ENCODE measurements around the gene PRND.
A peak's percentile ranks its signal among the peaks of the same experiment; 100 is the strongest.
"Not testable (repeated sequence)": the region's sequence is repeated elsewhere in the genome, so short reads cannot be mapped to it uniquely, and the experiment has no call there.

The PRND gene

DNA sequence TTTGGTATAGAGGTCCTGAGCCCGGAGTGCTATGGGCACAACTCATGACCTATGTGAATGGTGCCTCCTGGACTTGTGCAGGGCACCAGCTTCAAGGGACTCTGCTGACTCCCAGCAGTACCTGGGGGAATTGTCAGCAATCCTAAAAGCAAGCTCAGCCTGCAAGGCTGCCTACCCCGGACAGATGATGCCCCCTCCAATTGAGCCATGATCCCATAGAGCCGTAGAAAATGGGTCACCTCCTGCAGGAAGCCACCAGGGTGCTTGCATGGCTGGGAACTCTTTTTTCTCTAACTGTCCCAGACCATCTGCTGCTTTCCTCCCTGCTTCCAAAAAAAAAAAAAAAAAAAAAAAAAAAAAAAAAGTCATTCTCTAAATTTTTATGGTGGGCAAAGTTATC, 12.9 kb upstream of the PRND start:
- no peak for DNase-seq (ENCODE audit: low read depth)

DNA sequence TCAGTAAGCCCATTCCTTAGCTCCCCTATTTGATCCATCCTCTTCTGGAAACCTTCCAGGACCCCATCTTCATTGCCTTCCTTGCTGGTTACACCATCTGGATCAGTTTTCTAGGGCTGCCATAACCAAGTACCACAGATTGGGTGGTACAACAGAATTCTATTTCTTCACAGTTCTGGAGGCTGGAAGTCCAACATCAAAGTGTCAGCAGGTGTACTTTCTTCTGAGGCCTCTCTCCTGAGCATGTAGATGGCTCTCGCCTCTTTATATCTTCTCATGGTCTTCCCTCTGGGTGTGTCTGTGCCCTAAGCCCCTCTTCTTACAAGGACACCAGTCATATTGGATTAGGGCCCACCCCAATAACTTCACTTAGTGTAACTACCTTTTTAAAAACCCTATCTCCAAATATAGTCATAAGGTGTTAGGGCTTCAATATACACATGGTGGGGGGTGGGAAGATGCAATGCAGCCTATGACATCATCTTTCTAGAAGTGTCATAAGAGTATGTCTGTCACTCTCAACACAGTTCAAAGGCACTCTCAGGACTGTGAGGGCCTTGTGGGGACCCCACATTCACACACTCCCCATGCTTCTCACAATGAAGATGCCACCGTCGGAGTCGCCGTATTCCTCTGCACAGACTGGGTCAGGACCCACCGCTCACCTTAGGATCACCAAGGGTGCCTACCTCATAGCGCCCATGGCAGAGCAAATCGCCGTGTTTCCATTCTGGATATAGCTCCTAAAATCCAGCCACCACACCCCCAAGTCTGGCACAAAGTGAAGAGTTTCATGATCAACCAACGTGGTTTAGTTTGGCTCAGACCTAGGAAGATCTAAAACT, 12.2 kb upstream of the PRND start:
- no peak for DNase-seq (ENCODE audit: low read depth)

DNA sequence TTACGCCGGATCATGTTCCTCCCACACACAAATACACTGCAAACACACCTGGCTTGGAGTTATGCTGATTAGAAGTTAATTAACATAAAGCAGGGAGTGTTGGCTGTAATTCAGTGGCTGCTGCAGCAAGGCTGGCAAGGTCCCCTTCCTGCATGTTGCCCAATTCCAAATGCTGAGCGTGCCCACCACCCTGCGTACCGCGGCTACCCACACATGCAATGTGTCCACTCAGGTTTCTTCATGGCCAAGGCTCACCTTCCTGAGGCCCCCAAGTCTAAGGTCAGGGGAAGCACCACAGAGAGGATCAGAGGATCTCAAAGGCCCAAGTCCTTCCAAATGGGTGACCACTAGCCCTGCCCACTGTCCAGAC, 11.6 kb upstream of the PRND start:
- DNase-seq (ENCODE audit: low read depth), result no peak

DNA sequence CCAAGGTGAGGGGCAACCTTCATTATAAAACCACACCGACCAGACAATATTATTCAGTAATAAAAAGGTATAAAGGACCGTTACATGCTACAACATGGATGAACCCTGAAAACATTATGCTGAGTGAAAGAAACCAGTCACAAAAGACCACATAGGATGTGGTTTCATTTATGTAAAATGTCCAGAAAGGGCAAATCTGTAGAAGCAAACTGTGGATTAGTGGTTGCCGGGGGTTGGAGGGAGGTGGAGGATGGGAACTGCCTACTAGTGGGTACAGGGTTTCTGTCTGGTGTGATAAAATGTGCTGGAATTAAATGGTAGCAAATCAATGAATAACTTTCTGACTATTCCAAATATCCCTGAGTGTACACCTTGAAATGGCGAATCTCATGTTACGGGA, 10.2 kb upstream of the PRND start:
- no peak for DNase-seq (ENCODE audit: low read depth)

DNA sequence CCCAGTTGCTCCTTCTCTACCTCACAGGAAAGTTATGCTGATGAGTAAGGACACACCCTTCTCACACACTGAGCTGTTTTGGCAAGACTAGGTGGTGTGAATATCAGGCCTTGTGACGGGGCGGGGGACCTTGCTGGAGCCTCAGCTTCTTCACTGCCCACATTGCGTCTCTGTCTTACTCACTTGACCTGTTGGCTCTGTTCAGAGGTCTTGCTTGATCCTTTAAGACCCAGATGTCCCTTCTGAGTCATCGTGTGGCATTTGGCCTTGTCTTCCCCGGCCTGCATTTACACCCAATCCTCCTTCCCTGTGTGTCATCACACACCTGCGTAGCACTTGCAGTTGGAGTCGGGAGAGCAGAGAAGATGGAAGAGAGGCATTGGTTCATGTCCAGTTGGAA, 8.3 kb upstream of the PRND start:
- no peak for DNase-seq (ENCODE audit: low read depth)

DNA sequence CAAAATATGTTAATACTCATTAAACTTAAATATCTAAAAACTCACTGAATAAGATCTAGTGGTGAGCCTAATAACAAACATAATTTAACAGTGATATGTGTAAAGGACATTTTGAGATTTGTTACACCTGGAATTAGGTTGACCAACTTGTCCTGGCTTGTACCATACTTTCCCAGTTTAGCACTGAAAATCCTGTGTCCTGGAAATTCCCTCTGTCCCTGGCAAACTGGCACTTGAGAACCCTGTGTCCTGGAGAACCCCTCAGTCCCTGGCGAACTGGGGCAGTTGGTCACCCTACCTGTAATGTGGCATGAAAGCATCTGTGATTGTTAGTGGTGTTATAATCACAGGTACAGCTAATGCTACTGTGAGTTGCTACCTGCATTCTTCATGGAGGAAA, 6.9 kb upstream of the PRND start:
- no peak for DNase-seq (ENCODE audit: low read depth)

DNA sequence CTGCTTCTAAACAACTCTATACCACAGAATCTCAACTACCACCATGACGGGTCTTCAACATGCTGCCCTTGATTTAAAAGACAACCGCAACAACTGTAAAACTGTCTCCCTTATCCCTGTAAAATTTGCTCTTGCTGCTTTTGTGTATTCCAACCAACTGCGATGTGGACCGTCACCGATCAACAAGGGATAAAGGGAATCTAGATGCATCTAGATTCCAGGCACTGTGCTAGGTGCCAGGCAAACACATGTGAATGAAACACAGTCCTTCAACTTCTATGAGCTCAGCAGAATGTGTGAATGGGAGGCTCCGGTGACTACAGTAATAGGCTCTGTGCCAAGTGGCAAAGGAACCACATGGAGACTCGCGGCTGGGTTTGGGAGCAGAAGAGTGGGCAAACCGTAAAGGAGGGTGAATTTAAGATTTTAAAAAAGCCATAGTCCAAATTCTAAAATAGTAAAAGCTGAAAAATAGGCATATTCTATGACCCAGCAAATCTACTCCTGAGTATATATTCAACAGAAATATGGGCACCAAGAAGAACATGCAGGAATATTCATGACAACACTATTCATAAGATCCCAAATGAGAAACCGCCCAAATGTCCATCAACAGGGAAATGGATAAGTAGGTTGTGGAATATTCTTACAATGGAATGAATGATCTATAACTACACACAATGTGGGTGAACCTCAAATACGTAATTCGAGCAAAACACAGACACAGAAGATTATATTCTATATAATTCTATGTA, 3.7 kb upstream of the PRND start:
- no peak for DNase-seq (ENCODE audit: low read depth)

DNA sequence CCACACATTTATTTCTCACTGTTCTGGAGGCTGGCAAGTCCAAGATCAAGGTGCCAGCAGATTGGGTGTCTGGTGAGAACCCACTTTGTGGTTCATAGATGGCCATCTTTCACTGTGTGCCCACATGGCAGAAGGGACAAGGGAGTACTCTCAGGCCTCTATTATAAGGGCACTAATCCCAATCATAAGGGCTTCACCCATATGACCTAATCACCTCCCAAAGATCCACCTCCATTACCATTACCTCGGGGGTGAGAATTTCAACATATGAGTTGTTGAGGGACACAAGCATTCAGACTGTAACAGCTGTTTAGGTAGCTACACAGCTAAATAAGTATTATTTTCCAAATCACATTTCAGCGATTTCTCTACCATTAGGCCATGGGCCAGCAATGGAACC, 2.5 kb upstream of the PRND start:
- DNase-seq (ENCODE audit: low read depth), result no peak

DNA sequence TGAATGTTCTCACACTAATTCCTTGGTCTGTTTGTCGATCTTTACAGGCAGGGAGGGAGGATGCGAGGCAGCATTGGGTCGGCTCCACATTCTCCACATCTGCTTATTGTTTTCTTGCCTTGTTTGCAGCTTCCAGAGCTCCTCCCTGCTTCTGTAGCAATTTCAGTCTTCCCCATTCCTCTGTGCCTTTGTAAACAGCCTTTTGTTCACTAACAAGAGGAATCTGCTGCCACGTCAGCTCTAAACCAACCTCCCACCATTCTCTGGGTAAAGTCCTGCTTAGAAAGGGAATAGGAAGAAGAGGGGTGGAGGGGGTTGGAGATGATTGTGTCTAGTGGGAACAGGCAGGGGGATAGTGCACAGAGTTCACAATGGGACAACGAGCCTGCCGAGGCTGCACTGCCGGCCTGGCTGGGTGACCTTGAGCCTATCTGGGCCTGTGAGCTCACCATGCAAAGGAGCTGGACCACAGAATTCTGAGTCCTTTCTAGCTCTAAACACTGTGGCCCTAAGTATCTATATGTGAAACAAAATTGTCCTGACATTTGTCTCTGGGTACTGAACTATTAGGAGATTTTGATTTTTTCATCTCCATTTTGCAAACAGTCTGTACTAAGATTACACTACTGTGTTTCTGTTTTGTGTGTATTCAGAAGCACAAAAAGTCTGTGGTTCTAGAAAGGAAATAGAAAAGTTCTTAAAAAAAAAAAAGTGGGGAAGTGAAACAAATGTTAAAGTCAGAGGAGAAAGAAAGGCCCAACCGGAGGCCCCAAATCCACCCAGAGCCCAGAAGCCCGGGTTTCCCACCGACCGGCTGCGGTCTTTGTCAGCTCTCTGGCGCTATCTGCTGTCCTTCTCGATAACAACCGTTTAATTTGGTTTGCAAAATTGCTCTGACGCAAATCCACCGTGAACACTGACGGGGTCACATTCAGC, 1.4 kb upstream of the PRND start:
- DNase-seq (ENCODE audit: low read depth), result peak; percentile 62

DNA sequence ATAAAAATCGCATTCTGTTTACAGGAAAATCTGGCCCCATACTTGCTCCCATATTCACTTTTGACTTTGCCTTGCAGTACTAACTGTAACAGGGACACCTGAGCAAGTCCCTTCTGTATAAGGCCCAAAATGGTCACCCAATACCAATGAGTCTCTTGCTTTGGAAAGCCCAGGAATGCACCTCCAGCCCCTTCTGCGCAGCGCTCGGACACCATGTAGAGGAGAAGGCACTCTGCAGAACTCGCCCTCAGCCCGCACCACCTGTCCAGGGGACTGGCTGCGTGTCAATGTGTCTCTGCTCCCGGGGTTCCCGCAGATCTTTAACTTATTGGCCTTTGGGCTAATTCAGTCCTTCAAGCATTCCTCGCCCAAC, 746 bp upstream of the PRND start:
- no peak for DNase-seq (ENCODE audit: low read depth)

DNA sequence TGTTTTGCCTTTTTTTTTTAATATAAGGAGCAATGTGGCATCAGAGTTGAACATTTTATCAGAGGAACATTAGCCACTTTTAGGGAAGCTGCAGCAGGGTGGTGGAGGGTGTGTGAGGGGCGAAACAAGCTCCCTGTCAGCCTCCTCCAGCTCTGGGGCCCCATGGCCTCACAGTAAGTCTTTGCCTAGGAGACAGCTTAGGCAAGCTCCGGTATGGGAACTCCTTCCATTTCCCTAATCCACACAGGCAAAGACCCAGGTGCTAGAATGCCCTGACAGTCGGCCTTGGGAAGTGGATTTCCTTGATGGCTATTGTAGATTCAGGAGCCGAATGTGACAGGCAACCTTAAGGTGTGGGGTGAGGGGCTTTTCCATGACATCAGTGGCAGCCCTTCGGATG, 862 bp downstream of the PRND start:
- DNase-seq (ENCODE audit: low read depth), result no peak

DNA sequence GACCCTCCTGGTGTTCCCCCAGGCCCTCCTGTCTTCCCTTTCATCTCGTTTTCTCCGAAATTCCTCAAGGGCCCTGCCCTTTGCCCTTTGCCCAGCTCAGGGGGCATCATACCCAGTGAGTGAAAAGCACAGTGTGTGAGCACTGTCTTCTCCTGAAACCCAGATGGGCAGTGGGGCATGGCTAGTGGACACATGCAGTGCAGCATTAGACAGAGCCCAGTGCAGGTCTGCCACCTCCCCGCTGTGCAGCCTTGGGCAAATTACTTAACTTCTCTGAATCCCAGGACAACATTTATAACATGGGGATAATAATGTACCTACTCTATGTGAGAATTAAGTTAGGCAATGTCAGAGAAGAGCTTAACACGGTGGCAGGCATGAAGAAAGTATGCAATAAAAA, 1.3 kb downstream of the PRND start:
- no peak for DNase-seq (ENCODE audit: low read depth)

DNA sequence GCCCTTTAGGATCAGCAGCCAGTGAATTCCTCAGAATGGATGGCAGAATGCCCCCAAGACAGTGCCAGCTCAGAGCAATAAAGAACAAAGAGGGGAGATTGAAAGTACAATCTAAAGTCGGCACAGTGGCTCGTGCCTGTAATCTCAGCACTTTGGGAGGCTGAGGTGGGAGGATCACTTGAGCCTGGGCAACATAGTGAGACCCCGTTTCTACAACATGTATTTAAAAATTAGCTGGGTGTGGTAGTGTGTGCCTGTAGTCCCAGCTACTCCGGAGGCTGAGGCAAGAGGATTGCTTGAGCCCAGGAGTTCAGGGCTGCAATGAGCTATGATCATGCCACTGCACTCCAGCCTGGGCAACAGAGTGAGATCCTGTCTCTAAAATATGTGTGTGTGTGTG, 1.8 kb downstream of the PRND start:
- not testable (repeated sequence) for DNase-seq (ENCODE audit: low read depth)

DNA sequence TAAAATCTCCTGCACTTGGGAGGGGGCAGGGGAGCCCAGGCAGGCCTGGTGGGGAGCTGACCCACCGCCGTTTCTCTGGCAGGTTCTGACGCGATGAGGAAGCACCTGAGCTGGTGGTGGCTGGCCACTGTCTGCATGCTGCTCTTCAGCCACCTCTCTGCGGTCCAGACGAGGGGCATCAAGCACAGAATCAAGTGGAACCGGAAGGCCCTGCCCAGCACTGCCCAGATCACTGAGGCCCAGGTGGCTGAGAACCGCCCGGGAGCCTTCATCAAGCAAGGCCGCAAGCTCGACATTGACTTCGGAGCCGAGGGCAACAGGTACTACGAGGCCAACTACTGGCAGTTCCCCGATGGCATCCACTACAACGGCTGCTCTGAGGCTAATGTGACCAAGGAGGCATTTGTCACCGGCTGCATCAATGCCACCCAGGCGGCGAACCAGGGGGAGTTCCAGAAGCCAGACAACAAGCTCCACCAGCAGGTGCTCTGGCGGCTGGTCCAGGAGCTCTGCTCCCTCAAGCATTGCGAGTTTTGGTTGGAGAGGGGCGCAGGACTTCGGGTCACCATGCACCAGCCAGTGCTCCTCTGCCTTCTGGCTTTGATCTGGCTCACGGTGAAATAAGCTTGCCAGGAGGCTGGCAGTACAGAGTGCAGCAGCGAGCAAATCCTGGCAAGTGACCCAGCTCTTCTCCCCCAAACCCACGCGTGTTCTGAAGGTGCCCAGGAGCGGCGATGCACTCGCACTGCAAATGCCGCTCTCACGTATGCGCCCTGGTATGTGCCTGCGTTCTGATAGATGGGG, 3.0 kb downstream of the PRND start:
- DNase-seq (ENCODE audit: low read depth), result no peak

DNA sequence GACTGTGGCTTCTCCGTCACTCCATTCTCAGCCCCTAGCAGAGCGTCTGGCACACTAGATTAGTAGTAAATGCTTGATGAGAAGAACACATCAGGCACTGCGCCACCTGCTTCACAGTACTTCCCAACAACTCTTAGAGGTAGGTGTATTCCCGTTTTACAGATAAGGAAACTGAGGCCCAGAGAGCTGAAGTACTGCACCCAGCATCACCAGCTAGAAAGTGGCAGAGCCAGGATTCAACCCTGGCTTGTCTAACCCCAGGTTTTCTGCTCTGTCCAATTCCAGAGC, 3.5 kb downstream of the PRND start:
- DNase-seq (ENCODE audit: low read depth), result no peak

DNA sequence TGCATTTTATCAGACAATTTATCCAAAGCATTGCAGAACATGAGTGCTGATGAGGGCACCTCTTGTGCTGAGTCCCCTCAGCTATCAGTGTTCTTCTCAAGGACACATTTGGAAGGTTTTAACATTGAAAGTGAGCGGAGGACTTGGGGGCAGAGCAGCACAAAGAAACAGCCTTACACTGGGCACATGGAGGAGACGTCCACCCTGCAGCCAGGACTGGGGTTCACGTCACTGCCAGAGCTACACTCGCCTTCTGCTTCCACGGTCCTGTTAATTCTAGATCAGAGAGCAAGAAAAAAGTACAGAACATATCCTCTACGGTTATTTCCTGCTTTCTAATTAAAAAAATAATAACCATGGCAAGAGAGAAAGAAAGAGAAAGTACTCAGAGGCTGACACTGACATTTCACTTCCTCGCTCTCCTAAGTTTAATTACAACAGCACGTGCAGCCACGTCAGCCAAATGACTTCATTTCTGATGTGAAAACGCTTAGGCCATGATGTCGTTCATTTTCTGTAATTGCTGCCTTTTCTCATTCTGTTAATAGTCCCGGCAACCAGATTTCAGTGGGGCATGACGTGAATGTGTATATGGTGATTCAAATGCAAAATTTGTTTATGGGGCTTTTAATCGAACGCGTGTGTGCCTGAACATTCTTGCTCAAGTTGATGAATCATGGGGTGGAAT, 5.1 kb downstream of the PRND start:
- DNase-seq (ENCODE audit: low read depth), result peak; percentile 26

DNA sequence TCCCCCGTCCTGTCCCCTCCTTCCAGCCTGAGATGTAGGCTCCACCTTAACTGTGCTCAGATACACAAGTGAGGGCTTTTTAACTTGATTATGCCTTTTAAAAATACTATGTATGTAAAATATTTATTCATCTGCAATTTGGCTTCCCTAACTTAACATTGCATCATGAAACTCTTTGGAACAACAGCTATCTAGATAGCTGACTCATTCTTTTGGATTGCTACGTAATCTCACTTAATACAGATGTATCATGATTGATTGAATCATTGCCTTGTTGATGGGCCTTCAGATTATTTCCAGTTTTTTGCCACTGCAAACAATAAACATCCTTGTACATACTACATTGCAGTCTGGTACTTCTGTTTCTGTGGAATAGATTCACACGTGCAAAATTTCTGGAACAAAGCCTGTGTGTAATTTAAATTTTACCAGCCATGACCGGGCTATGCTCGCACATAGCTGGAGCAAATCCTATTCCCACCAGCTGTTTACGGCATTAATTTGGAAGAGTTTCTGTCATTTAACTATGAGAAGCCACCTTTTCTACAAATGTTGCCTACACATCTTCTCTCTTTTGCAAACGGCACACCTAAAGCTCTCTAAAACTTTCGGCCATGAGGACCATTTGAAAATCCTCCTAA, 6.5 kb downstream of the PRND start:
- DNase-seq (ENCODE audit: low read depth), result peak; percentile 38

DNA sequence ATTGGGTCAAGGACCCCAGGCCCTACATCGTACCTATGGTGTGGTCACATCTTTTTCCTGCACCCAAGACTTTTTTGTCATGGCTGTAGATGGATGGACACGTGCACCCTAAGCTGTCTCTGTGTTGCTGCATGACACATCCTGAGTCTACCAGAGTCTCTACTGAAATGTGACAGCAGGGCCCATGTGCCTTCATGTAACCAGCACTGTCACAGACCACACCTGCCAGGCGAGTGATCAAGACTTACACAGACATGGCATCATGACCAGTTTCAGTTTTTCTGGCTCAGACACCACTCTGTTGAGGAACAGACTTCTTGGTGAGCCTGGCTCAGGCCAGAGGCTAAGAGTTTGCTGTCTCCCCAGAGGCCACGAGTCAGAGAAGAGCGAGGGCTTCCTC, 7.6 kb downstream of the PRND start:
- DNase-seq (ENCODE audit: low read depth), result no peak

DNA sequence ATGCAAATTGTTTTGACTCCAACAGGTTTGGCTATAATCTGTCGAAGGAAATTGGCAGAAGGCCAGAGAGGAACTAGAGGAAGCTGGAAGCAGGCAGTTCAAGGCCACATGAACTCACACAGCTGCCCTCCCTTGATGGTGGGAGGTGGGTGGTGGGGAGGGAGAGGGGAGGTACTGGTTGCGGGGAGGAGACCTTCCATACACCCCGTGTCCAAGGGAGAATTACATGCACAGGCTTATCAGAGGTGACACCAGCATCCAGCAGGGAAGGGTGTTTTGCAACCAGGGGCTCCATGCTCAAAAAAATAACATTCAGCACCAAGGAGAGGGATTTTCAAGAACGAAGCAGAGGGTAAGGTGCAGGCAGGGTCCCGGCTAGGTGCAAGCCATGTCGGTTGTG, 9.1 kb downstream of the PRND start:
- DNase-seq (ENCODE audit: low read depth), result no peak

DNA sequence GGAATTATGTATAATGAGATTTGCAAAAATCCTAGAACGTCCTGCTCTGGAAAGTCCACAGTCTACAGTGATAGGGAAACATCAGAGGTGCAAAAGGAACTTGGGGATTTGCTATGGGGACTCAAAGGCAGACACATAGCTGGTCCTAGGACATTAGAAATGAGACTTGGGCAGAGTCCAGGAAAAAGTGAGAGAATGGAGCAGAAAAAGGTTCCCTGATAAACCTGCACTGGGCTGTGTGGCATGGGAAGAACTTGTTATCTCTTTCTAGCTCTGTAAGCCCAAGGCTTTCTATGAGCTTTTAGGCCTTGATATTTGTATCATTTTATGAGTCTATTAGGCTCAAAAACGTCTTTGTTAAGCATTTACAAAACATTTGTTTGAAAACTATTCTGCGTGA, 15.2 kb downstream of the PRND start:
- no peak for DNase-seq (ENCODE audit: low read depth)
